IMR-90 (cell line): ENCODE results near the gene SMARCD1. TPM values are rescaled to one million over a fixed set of nuclear protein-coding genes. Genes with fewer than 3 reads are reported as not detected.

Experiments used
- ATAC-seq: fragments of 200-7000 bp; cut with Tn5 transposase; 2 replicates; pipeline ENCODE4 v1.9.1; 2020; ENCODE audit warnings: low read depth, mild to moderate bottlenecking, moderate library complexity
- BruUV-seq: library from RNA; stranded (reverse); fragments of 400-500 nt; replicated peaks from 2 replicates; lab custom pipeline; 2021; lab: Mats Ljungman, UMichigan
- CTCF ChIA-PET: fragments of 300-600 bp; formaldehyde crosslinking; extraction: SDS; loops from one replicate; lab custom pipeline; 2021; ENCODE audit warnings: antibody characterized with exemption; lab: Yijun Ruan, JAX
- POLR2A ChIA-PET: fragments of 300-600 bp; sonication (Branson Sonifier 250); formaldehyde crosslinking; loops from one replicate; lab custom pipeline; 2022; ENCODE audit warnings: antibody characterized with exemption; ENCODE audit not compliant: unreplicated experiment; lab: Charles Lee
- DNase-seq: peaks from one replicate; pipeline ENCODE4 v3.0.0; 2013
- H2AFZ ChIP-seq: replicated peaks from 2 replicates; pipeline ENCODE3; 2013; ENCODE audit warnings: low read length, mild to moderate bottlenecking; ENCODE audit not compliant: poor library complexity
- H2AK5ac ChIP-seq: 2 replicates; pipeline ENCODE4 v1.6.1; 2013; ENCODE audit warnings: low read depth, low read length, inconsistent platforms
- H2AK9ac ChIP-seq: replicated peaks from 2 replicates; pipeline ENCODE3; 2013; ENCODE audit warnings: mild to moderate bottlenecking, low read depth, low read length, moderate library complexity; ENCODE audit not compliant: poor library complexity
- H2BK120ac ChIP-seq: 2 replicates; pipeline ENCODE4 v1.6.1; 2013; ENCODE audit warnings: low read depth, low read length, inconsistent platforms
- H2BK15ac ChIP-seq: 3 replicates; pipeline ENCODE4 v1.6.1; 2013; ENCODE audit warnings: low read depth, low read length, inconsistent platforms
- H2BK20ac ChIP-seq: 2 replicates; pipeline ENCODE4 v1.6.1; 2013; ENCODE audit warnings: low read depth, mild to moderate bottlenecking, inconsistent platforms, low read length, moderate library complexity
- H2BK5ac ChIP-seq: 2 replicates; pipeline ENCODE4 v1.6.1; 2013; ENCODE audit warnings: mild to moderate bottlenecking, low read depth, low read length, inconsistent platforms; ENCODE audit not compliant: poor library complexity, severe bottlenecking
- H3K14ac ChIP-seq: replicated peaks from 2 replicates; pipeline ENCODE4 v1.6.1; 2013; ENCODE audit warnings: low read depth, low read length, inconsistent platforms
- H3K18ac ChIP-seq: 2 replicates; pipeline ENCODE4 v1.6.1; 2013; ENCODE audit warnings: low read depth, low read length, control low read depth
- H3K23ac ChIP-seq: 2 replicates; pipeline ENCODE4 v1.6.1; 2013; ENCODE audit warnings: low read depth, low read length, inconsistent platforms
- H3K27ac ChIP-seq: 2 replicates; pipeline ENCODE4 v1.5.1; 2013; ENCODE audit warnings: mild to moderate bottlenecking, control low read depth, low read length; ENCODE audit not compliant: insufficient read depth
- H3K27me3 ChIP-seq: 2 replicates; pipeline ENCODE4 v1.6.1; 2013; ENCODE audit warnings: low read length; ENCODE audit not compliant: control insufficient read depth, insufficient read depth
- H3K36me3 ChIP-seq: 2 replicates; pipeline ENCODE4 v1.6.1; 2013; ENCODE audit warnings: low read length, mixed read lengths; ENCODE audit not compliant: control insufficient read depth, insufficient read depth
- H3K4ac ChIP-seq: 2 replicates; pipeline ENCODE4 v1.6.1; 2013; ENCODE audit warnings: low read depth, low read length, inconsistent platforms
- H3K4me1 ChIP-seq: 2 replicates; pipeline ENCODE4 v1.6.1; 2013; ENCODE audit warnings: low read length, mixed read lengths; ENCODE audit not compliant: control insufficient read depth, insufficient read depth
- H3K4me2 ChIP-seq: 2 replicates; pipeline ENCODE4 v1.6.1; 2013; ENCODE audit warnings: low read depth, mild to moderate bottlenecking, control low read depth, low read length, moderate library complexity
- H3K4me3 ChIP-seq: 2 replicates; pipeline ENCODE4 v1.5.1; 2013; ENCODE audit warnings: low read depth, mild to moderate bottlenecking, control low read depth, low read length, moderate library complexity; ENCODE audit not compliant: insufficient read depth
- H3K56ac ChIP-seq: 2 replicates; pipeline ENCODE4 v1.6.1; 2013; ENCODE audit warnings: low read length, inconsistent platforms; ENCODE audit not compliant: insufficient read depth; ENCODE audit errors: extremely low read depth
- H3K79me1 ChIP-seq, 2 experiments: 2 replicates each; pipeline ENCODE4 v1.6.1; 2013; ENCODE audit warnings: low read length in 2 of 2, inconsistent platforms in 1 of 2, low read depth in 1 of 2
- H3K9ac ChIP-seq: 2 replicates; pipeline ENCODE4 v1.6.1; 2013; ENCODE audit warnings: low read depth, low read length, control low read depth
- H3K9me1 ChIP-seq: 2 replicates; pipeline ENCODE4 v1.6.1; 2013; ENCODE audit warnings: low read length, inconsistent platforms; ENCODE audit not compliant: insufficient read depth
- H3K9me3 ChIP-seq: 2 replicates; pipeline ENCODE4 v1.6.1; 2013; ENCODE audit warnings: low read length; ENCODE audit not compliant: control insufficient read depth, insufficient read depth
- H4K20me1 ChIP-seq: 2 replicates; pipeline ENCODE4 v1.6.1; 2013; ENCODE audit warnings: low read length, inconsistent platforms; ENCODE audit not compliant: insufficient read depth
- H4K5ac ChIP-seq: 2 replicates; pipeline ENCODE4 v1.6.1; 2013; ENCODE audit warnings: mild to moderate bottlenecking, low read depth, low read length, control low read depth
- H4K8ac ChIP-seq, 2 experiments: 2 replicates each; pipeline ENCODE4 v1.6.1; 2013; ENCODE audit warnings: low read depth in 2 of 2, low read length in 2 of 2, control low read depth in 1 of 2, inconsistent platforms in 1 of 2
- H4K91ac ChIP-seq: 2 replicates; pipeline ENCODE4 v1.6.1; 2013; ENCODE audit warnings: low read depth, low read length, inconsistent platforms; ENCODE audit not compliant: insufficient read depth
- CEBPB ChIP-seq: IDR thresholded peaks from 2 replicates; pipeline ENCODE4 v1.6.1; 2012; ENCODE audit warnings: low read depth, low read length, improper control_type of control experiment
- CHD1 ChIP-seq: IDR thresholded peaks from 2 replicates; pipeline ENCODE4 v1.6.1; 2012; ENCODE audit warnings: low read depth, low read length, improper control_type of control experiment
- FOS ChIP-seq: fragments of 150-350 bp; IDR thresholded peaks from 2 replicates; pipeline ENCODE4 v1.6.1; 2016; ENCODE audit warnings: low read depth, low read length
- MAZ ChIP-seq: IDR thresholded peaks from 2 replicates; pipeline ENCODE4 v1.6.1; 2012; ENCODE audit warnings: low read depth, mild to moderate bottlenecking, low read length, improper control_type of control experiment, moderate library complexity, borderline replicate concordance
- MXI1 ChIP-seq: IDR thresholded peaks from 2 replicates; pipeline ENCODE4 v1.6.1; 2012; ENCODE audit warnings: low read depth, mild to moderate bottlenecking, low read length, moderate library complexity, borderline replicate concordance
- NFE2L2 ChIP-seq: fragments of 150-350 bp; IDR thresholded peaks from 2 replicates; pipeline ENCODE4 v1.6.1; 2016; ENCODE audit warnings: low read depth, mild to moderate bottlenecking, low read length
- POLR2A ChIP-seq: IDR thresholded peaks from 2 replicates; pipeline ENCODE4 v1.6.1; 2012; ENCODE audit warnings: mild to moderate bottlenecking, low read depth, low read length
- RAD21 ChIP-seq: IDR thresholded peaks from 2 replicates; pipeline ENCODE4 v1.6.1; 2012; ENCODE audit warnings: low read length, improper control_type of control experiment
- RCOR1 ChIP-seq: IDR thresholded peaks from 2 replicates; pipeline ENCODE4 v1.6.1; 2012; ENCODE audit warnings: mild to moderate bottlenecking, low read length, improper control_type of control experiment; ENCODE audit not compliant: insufficient replicate concordance
- RFX5 ChIP-seq: IDR thresholded peaks from 2 replicates; pipeline ENCODE4 v1.8.0; 2012; ENCODE audit warnings: low read depth, mild to moderate bottlenecking, low read length, moderate library complexity
- SMC3 ChIP-seq: fragments of 150-350 bp; IDR thresholded peaks from 2 replicates; pipeline ENCODE4 v1.6.1; 2016; ENCODE audit warnings: low read depth, mild to moderate bottlenecking, antibody characterized with exemption, low read length, moderate library complexity
- WGBS, 2 experiments: methylation state at CpG; one replicate each; pipeline versions ENCODE4 v1.1.5 to v1.1.7; 2013; ENCODE audit warnings: missing lambda C conversion rate in 2 of 2; ENCODE audit not compliant: insufficient read length in 1 of 2; ENCODE audit errors: extremely low coverage in 2 of 2; 5-methylcytosine and 5-hydroxymethylcytosine counted together
- dilution Hi-C: fragments of 300-500 bp; cut with HindIII; formaldehyde crosslinking; loops from one replicate; pipeline ENCODE4 v1.14.3; 2018; ENCODE audit warnings: low sequenced_read_pairs; ENCODE audit not compliant: unreplicated experiment
- in situ Hi-C: fragments of 300-500 bp; cut with MboI; formaldehyde crosslinking; loops from 3 replicates; pipeline ENCODE4 v1.14.3; 2019; ENCODE audit warnings: low sequenced_read_pairs, inconsistent platforms, mixed read lengths
- intact Hi-C: fragments of 100-400 bp; cut with micrococcal nuclease; formaldehyde crosslinking; loops from 2 replicates; pipeline ENCODE4 v1.10.0; 2022
- polyA plus RNA-seq, 3 experiments: library from polyadenylated mRNA; depleted of rRNA; stranded (reverse); fragments of >200 nt; gene quantifications; 2 replicates each; pipeline ENCODE4 v1.2.3, GENCODE V29; 2012; ENCODE audit warnings: low replicate concordance in 1 of 3
- total RNA-seq: library from RNA; depleted of rRNA; stranded (reverse); fragments of >200 nt; gene quantifications from 2 replicates; pipeline ENCODE4 v1.2.3, GENCODE V29; 2012
- TF ChIP-seq, protein P1 (sequence below): fragments of 150-350 bp; IDR thresholded peaks from 2 replicates; pipeline ENCODE4 v1.6.1; 2016; ENCODE audit warnings: low read depth, mild to moderate bottlenecking, low read length, moderate library complexity, borderline replicate concordance
- TF ChIP-seq, protein P2 (sequence below): fragments of 150-350 bp; IDR thresholded peaks from 2 replicates; pipeline ENCODE4 v1.6.1; 2017; ENCODE audit warnings: mild to moderate bottlenecking, antibody characterized with exemption, low read length, low read depth
- TF ChIP-seq, protein P3 (sequence below): conservative IDR thresholded peaks from 2 replicates; pipeline ENCODE4 v1.5.1; 2012; ENCODE audit warnings: mild to moderate bottlenecking, low read depth, low read length, improper control_type of control experiment

The SMARCD1 gene
- total and polyA plus RNA-seq, 2 of the 4 experiments (the other 2 are of a cell fraction) = 28.1 to 47.9 TPM

DNA sequence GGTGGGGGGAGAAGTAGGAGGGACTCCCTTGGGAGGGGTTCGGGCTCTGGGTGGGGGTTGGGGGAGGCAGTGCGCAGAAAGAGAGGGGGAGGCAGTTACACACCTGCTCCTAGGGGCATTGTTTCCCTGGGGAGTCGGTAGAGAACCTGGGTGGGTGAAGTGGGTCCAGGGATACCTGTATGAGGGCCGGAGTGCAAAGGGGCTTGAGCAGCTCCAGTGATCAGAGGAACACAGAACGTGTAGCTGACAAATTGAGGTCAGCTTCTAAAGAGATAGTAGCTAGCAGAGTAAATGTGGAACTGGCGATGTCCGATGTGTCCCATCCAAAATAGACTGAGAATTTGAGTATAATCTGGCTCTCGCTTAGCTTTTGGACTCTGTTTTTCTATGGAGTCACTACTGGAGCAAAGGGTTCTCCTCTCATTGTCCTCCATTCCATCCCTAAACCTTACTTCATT, 502 bp downstream of the SMARCD1 start:
- peaks cover 16 to 46% of the 10 kb centered on the region in 2 experiments for H3K79me1 ChIP-seq
- H3K14ac ChIP-seq = peak overlapping the region; percentile 90
- H4K8ac ChIP-seq = peak overlapping the region in 1 of 2 experiments; percentile 79; a peak in 1 of 4 replicates
- no peak overlapping the region for H2BK20ac ChIP-seq
- H3K27me3 ChIP-seq = no peaks in the 10 kb centered on the region
- H4K91ac ChIP-seq = peak overlapping the region; percentile 55; the same call in 1 of the 2 replicates
- CTCF ChIA-PET = interaction anchor here (0.6 to 2.4 kb wide), 3 partner anchors 14 to 26 kb away, joined by 3 to 12 read pairs (median 3); partner anchors contain the start of gene COX14
- H3K56ac ChIP-seq = no peak overlapping the region
- no peaks in the 10 kb centered on the region for H3K9me3 ChIP-seq
- H2AK5ac ChIP-seq = peak overlapping the region; percentile 71
- H3K18ac ChIP-seq = no peak overlapping the region
- peak overlapping the region; percentile 88 for H2AK9ac ChIP-seq
- no TSS peak for BruUV-seq
- TF ChIP-seq MAZ (no peak), CEBPB (no peak), CHD1 (no peak), SMC3 (no peak), RCOR1 (no peak), FOS (no peak), RAD21 (no peak), POLR2A (no peak), MXI1 (no peak), NFE2L2 (no peak), RFX5 (no peak)
- TF ChIP-seq, protein P1, sequence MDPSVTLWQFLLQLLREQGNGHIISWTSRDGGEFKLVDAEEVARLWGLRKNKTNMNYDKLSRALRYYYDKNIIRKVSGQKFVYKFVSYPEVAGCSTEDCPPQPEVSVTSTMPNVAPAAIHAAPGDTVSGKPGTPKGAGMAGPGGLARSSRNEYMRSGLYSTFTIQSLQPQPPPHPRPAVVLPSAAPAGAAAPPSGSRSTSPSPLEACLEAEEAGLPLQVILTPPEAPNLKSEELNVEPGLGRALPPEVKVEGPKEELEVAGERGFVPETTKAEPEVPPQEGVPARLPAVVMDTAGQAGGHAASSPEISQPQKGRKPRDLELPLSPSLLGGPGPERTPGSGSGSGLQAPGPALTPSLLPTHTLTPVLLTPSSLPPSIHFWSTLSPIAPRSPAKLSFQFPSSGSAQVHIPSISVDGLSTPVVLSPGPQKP = no peak
- TF ChIP-seq, protein P2, sequence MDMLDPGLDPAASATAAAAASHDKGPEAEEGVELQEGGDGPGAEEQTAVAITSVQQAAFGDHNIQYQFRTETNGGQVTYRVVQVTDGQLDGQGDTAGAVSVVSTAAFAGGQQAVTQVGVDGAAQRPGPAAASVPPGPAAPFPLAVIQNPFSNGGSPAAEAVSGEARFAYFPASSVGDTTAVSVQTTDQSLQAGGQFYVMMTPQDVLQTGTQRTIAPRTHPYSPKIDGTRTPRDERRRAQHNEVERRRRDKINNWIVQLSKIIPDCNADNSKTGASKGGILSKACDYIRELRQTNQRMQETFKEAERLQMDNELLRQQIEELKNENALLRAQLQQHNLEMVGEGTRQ = no peak
- TF ChIP-seq, protein P3, sequence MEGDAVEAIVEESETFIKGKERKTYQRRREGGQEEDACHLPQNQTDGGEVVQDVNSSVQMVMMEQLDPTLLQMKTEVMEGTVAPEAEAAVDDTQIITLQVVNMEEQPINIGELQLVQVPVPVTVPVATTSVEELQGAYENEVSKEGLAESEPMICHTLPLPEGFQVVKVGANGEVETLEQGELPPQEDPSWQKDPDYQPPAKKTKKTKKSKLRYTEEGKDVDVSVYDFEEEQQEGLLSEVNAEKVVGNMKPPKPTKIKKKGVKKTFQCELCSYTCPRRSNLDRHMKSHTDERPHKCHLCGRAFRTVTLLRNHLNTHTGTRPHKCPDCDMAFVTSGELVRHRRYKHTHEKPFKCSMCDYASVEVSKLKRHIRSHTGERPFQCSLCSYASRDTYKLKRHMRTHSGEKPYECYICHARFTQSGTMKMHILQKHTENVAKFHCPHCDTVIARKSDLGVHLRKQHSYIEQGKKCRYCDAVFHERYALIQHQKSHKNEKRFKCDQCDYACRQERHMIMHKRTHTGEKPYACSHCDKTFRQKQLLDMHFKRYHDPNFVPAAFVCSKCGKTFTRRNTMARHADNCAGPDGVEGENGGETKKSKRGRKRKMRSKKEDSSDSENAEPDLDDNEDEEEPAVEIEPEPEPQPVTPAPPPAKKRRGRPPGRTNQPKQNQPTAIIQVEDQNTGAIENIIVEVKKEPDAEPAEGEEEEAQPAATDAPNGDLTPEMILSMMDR = no peak
- DNase-seq = no peak
- H2BK15ac ChIP-seq = no peak overlapping the region
- peaks cover 25% of the 10 kb centered on the region for H4K20me1 ChIP-seq
- H3K9me1 ChIP-seq = no peaks in the 10 kb centered on the region
- no peak overlapping the region; the same call in 1 of the 2 replicates for H4K5ac ChIP-seq
- peak overlapping the region; percentile 88 for H3K4me2 ChIP-seq
- peak overlapping the region; percentile 77; the same call in 1 of the 2 replicates for H3K4ac ChIP-seq
- peak overlapping the region; percentile 63 for H3K4me3 ChIP-seq
- WGBS, 2 experiments = 0% methylated on average over 4 of the region's 8 CpGs; no CpG with 5 or more reads in 1 of the 2 experiments
- H3K27ac ChIP-seq = peak overlapping the region; percentile 46
- intact Hi-C loops = loop anchor here (5.0 kb wide), 1 partner anchor 82 kb away; the partner anchor contains the start of gene CERS5
- dilution Hi-C loops = no loop called here
- H3K9ac ChIP-seq = peak overlapping the region; percentile 82
- no peak overlapping the region for H2BK120ac ChIP-seq
- H3K4me1 ChIP-seq = peaks cover 7% of the 10 kb centered on the region
- peaks cover 28% of the 10 kb centered on the region for H3K36me3 ChIP-seq
- peak overlapping the region; percentile 81 for H2AFZ ChIP-seq
- peak overlapping the region; percentile 70 for H3K23ac ChIP-seq
- H2BK5ac ChIP-seq = peak overlapping the region; percentile 52
- no peak for ATAC-seq
- in situ Hi-C loops = no loop called here
- POLR2A ChIA-PET = interaction anchor here (0.6 kb wide), 1 partner anchor 181 kb away, joined by 5 read pairs; no protein-coding TSS in a partner anchor
